WTC11 (cell line): Measurements from ENCODE around the gene CREBBP. TPM values are rescaled to one million over a fixed set of nuclear protein-coding genes. Genes with fewer than 3 reads are reported as not detected.
A peak's percentile ranks its signal among the peaks of the same experiment; 100 is the strongest.

Experiments
- ATAC-seq: fragments of 200-7000 bp; cut with Tn5 transposase; 2 replicates; pipeline ENCODE4 v1.10.0; 2021; ENCODE audit warnings: mild to moderate bottlenecking, moderate library complexity
- CTCF ChIA-PET: fragments of 300-600 bp; sonication (Branson Sonifier 250); formaldehyde crosslinking; loops from one replicate; lab custom pipeline; 2021; ENCODE audit warnings: antibody characterized with exemption; lab: Charles Lee
- POLR2A ChIA-PET: fragments of 350-600 bp; sonication (Branson Sonifier 250); formaldehyde crosslinking; loops from one replicate; lab custom pipeline; 2021; ENCODE audit warnings: antibody characterized with exemption; lab: Charles Lee
- DNase-seq: peaks from one replicate; pipeline ENCODE4 v3.0.0; 2021; ENCODE audit warnings: low spot score
- H3K27ac Mint-ChIP-seq: 2 replicates; pipeline ENCODE4 v1.8.0; 2021; ENCODE audit warnings: mixed read lengths
- H3K27me3 Mint-ChIP-seq: 2 replicates; pipeline ENCODE4 v1.8.0; 2021; ENCODE audit warnings: low read depth, mild to moderate bottlenecking, moderate library complexity, mixed read lengths
- H3K36me3 Mint-ChIP-seq: 2 replicates; pipeline ENCODE4 v1.8.0; 2021; ENCODE audit warnings: mixed read lengths
- H3K4me1 Mint-ChIP-seq: 2 replicates; pipeline ENCODE4 v1.8.0; 2022; ENCODE audit warnings: mixed read lengths
- H3K4me3 Mint-ChIP-seq: 2 replicates; pipeline ENCODE4 v1.8.0; 2021; ENCODE audit warnings: mild to moderate bottlenecking, moderate library complexity, mixed read lengths
- H3K9me3 Mint-ChIP-seq: 2 replicates; pipeline ENCODE4 v1.8.0; 2021; ENCODE audit warnings: mixed read lengths
- ATF1 ChIP-seq: sonication (generic); formaldehyde crosslinking; IDR thresholded peaks from 2 replicates; pipeline ENCODE4 v1.8.1; 2023; ENCODE audit warnings: mild to moderate bottlenecking, moderate library complexity, missing genetic modification reagents
- ATF6 ChIP-seq: sonication (generic); formaldehyde crosslinking; IDR thresholded peaks from 2 replicates; pipeline ENCODE4 v1.8.1; 2023; ENCODE audit warnings: mild to moderate bottlenecking, missing genetic modification reagents
- E2F1 ChIP-seq: sonication (generic); formaldehyde crosslinking; IDR thresholded peaks from 2 replicates; pipeline ENCODE4 v1.8.0; 2022; ENCODE audit warnings: mild to moderate bottlenecking, missing genetic modification reagents
- ETV6 ChIP-seq: sonication (generic); formaldehyde crosslinking; IDR thresholded peaks from 2 replicates; pipeline ENCODE4 v1.8.1; 2022; ENCODE audit warnings: mild to moderate bottlenecking, missing genetic modification reagents
- FOXK1 ChIP-seq: sonication (generic); formaldehyde crosslinking; IDR thresholded peaks from 2 replicates; pipeline ENCODE4 v1.8.0; 2022; ENCODE audit warnings: mild to moderate bottlenecking, moderate library complexity, missing genetic modification reagents
- FOXP4 ChIP-seq: sonication (generic); formaldehyde crosslinking; IDR thresholded peaks from 2 replicates; pipeline ENCODE4 v1.8.0; 2022; ENCODE audit warnings: mild to moderate bottlenecking, missing genetic modification reagents
- GABPB1 ChIP-seq: sonication (generic); formaldehyde crosslinking; IDR thresholded peaks from 2 replicates; pipeline ENCODE4 v1.8.1; 2023; ENCODE audit warnings: mild to moderate bottlenecking, missing genetic modification reagents
- GRHL2 ChIP-seq: fragments of 250-450 bp; sonication (Bioruptor Pico); IDR thresholded peaks from 2 replicates; pipeline ENCODE4 v1.8.0; 2022; ENCODE audit warnings: mild to moderate bottlenecking, moderate library complexity; ENCODE audit not compliant: insufficient replicate concordance, severe bottlenecking
- IRF2 ChIP-seq: sonication (generic); formaldehyde crosslinking; IDR thresholded peaks from 2 replicates; pipeline ENCODE4 v1.8.0; 2022; ENCODE audit warnings: low read depth, missing genetic modification reagents, borderline replicate concordance
- JUN ChIP-seq: sonication (generic); formaldehyde crosslinking; IDR thresholded peaks from 2 replicates; pipeline ENCODE4 v1.8.0; 2023; ENCODE audit warnings: mild to moderate bottlenecking, missing genetic modification reagents
- KAT7 ChIP-seq: sonication (generic); formaldehyde crosslinking; IDR thresholded peaks from 2 replicates; pipeline ENCODE4 v1.8.1; 2023; ENCODE audit warnings: missing genetic modification reagents, mild to moderate bottlenecking, borderline replicate concordance
- OVOL2 ChIP-seq: fragments of 250-450 bp; sonication (Bioruptor Pico); IDR thresholded peaks from 2 replicates; pipeline ENCODE4 v1.9.0; 2021; ENCODE audit warnings: mild to moderate bottlenecking, borderline replicate concordance
- PRRX2 ChIP-seq: fragments of 250-450 bp; sonication (Bioruptor Pico); IDR thresholded peaks from 2 replicates; pipeline ENCODE4 v1.8.0; 2021; ENCODE audit warnings: mild to moderate bottlenecking
- SOX15 ChIP-seq: fragments of 250-450 bp; sonication (Bioruptor Pico); IDR thresholded peaks from 2 replicates; pipeline ENCODE4 v1.9.0; 2021; ENCODE audit warnings: mild to moderate bottlenecking
- ZBTB21 ChIP-seq: sonication (generic); formaldehyde crosslinking; IDR thresholded peaks from 2 replicates; pipeline ENCODE4 v1.8.1; 2023; ENCODE audit warnings: mild to moderate bottlenecking, missing genetic modification reagents, borderline replicate concordance
- ZNF317 ChIP-seq: sonication (generic); formaldehyde crosslinking; IDR thresholded peaks from 2 replicates; pipeline ENCODE4 v1.8.1; 2023; ENCODE audit warnings: low read depth, mild to moderate bottlenecking, moderate library complexity, missing genetic modification reagents, borderline replicate concordance
- ZNF396 ChIP-seq: fragments of 250-450 bp; sonication (Bioruptor Pico); IDR thresholded peaks from 2 replicates; pipeline ENCODE4 v1.8.0; 2021; ENCODE audit warnings: mild to moderate bottlenecking, moderate library complexity, borderline replicate concordance
- ZNF416 ChIP-seq: fragments of 250-450 bp; sonication (Bioruptor Pico); IDR thresholded peaks from 2 replicates; pipeline ENCODE4 v1.9.0; 2021; ENCODE audit warnings: mild to moderate bottlenecking, inconsistent platforms
- ZNF423 ChIP-seq: fragments of 250-450 bp; sonication (Bioruptor Pico); IDR thresholded peaks from 2 replicates; pipeline ENCODE4 v2.1.2; 2022; ENCODE audit warnings: mild to moderate bottlenecking, moderate library complexity
- ZNF512 ChIP-seq: sonication (generic); formaldehyde crosslinking; IDR thresholded peaks from 2 replicates; pipeline ENCODE4 v1.8.1; 2022; ENCODE audit warnings: missing genetic modification reagents, borderline replicate concordance
- ZNF532 ChIP-seq: fragments of 250-450 bp; sonication (Bioruptor Pico); IDR thresholded peaks from 2 replicates; pipeline ENCODE4 v1.9.0; 2021; ENCODE audit warnings: mild to moderate bottlenecking, borderline replicate concordance
- total RNA-seq: library from RNA; stranded (reverse); gene quantifications from 3 replicates; pipeline ENCODE4 v1.2.3, GENCODE V29; 2021

The CREBBP gene
- total RNA-seq, 1 experiment from 2014 or later = 49.6 TPM

- no peak for ATAC-seq
- H3K4me3 Mint-ChIP-seq = no peak overlapping the region
- CTCF ChIA-PET = no interaction called here
- peaks cover 3% of the 10 kb centered on the region for H3K36me3 Mint-ChIP-seq
- no peak for TF ChIP-seq ZNF532 (CRISPR knock-in tag)
- TF ChIP-seq ETV6 (CRISPR knock-in tag) = no peak
- TF ChIP-seq JUN (CRISPR knock-in tag) = no peak
- TF ChIP-seq E2F1 (CRISPR knock-in tag) = no peak
- peak; percentile 58 for TF ChIP-seq GABPB1 (CRISPR knock-in tag)
- no peak for TF ChIP-seq ZNF423 (CRISPR knock-in tag)
- no peaks in the 10 kb centered on the region for H3K27me3 Mint-ChIP-seq
- peaks cover 8% of the 10 kb centered on the region for H3K4me1 Mint-ChIP-seq
- peak overlapping the region; percentile 82 for H3K27ac Mint-ChIP-seq
- no peaks in the 10 kb centered on the region for H3K9me3 Mint-ChIP-seq
- POLR2A ChIA-PET = no interaction called here
- no peak for DNase-seq
Observed at GRCh38 chr16:3695610-3696369, 184.7 kb downstream of the CREBBP start.

- Mint-ChIP-seq H3K27me3 (no peaks in the 10 kb centered on the region), H3K27ac (peak overlapping the region; percentile 25; the same call in 1 of the 2 replicates)
- ATAC-seq = no peak
- ChIA-PET POLR2A (no interaction called here), CTCF (interaction anchor here (0.9 kb wide), 1 partner anchor 19 kb away, joined by 3 read pairs; no protein-coding TSS in a partner anchor)
- TF ChIP-seq GRHL2 (CRISPR knock-in tag) (no peak), IRF2 (no peak), ZBTB21 (CRISPR knock-in tag) (no peak), ZNF396 (CRISPR knock-in tag) (no peak), E2F1 (CRISPR knock-in tag) (no peak), ZNF512 (CRISPR knock-in tag) (no peak), SOX15 (CRISPR knock-in tag) (no peak), ATF1 (CRISPR knock-in tag) (no peak), ZNF317 (CRISPR knock-in tag) (no peak), FOXP4 (CRISPR knock-in tag) (no peak), ZNF416 (no peak), KAT7 (no peak), ATF6 (CRISPR knock-in tag) (no peak), PRRX2 (CRISPR knock-in tag) (no peak), OVOL2 (no peak), FOXK1 (CRISPR knock-in tag) (no peak)
- TF ChIP-seq, all 79 proteins: peak for 0
- no peak overlapping the region for H3K4me3 Mint-ChIP-seq
- H3K36me3 Mint-ChIP-seq = peaks cover 6% of the 10 kb centered on the region
- H3K4me1 Mint-ChIP-seq = peaks cover 11% of the 10 kb centered on the region
- no peak for DNase-seq
- H3K9me3 Mint-ChIP-seq = no peaks in the 10 kb centered on the region
Observed at GRCh38 chr16:3694051-3694450, 186.5 kb downstream of the CREBBP start.
